ENCODE data around the gene GATA6. TPM values are rescaled to one million over a fixed set of nuclear protein-coding genes. Genes with fewer than 3 reads are reported as not detected.

The GATA6 gene
- total RNA-seq, 8 experiments from 2014 or later, result 0.05 to 2.1 (median 0.24) TPM; not detected in 1

GRCh38 chr18:22153428-22153827, 16.0 kb upstream of the GATA6 start:
- Histone ChIP-seq H3K4me1 (replicated peaks in 1 of 2) (no peaks in the 10 kb centered on the region), H3K27ac (no peak overlapping the region), H3K4me3 (no peak overlapping the region)
- ATAC-seq (replicated peaks in 6 of 8), result peak in 1 of 8 experiments; percentile 22
- in situ Hi-C loops (cut with MboI; ENCODE audit: low pct_unique_long_range_greater_than_20kb in 2 of 9, low sequenced_read_pairs in 9 of 9, unreplicated experiment in 9 of 9), result loop anchor here in 2 of 9 experiments (25.0 kb wide), 1 partner anchor 409 kb away; no protein-coding TSS in a partner anchor
- 21 to 100% (median 80%) methylated on average over 1 to 3 of the region's 3 CpGs; no CpG with 5 or more reads in 2 of the 10 experiments for WGBS, 10 experiments

- no peaks in the 10 kb centered on the region for H3K4me1 ChIP-seq (replicated peaks in 1 of 2)
- no peak overlapping the region for H3K27ac ChIP-seq
- ATAC-seq (replicated peaks in 6 of 8), result no peak
- no peak overlapping the region for H3K4me3 ChIP-seq
- WGBS, 10 experiments, result 20 to 100% (median 78%) methylated on average over 1 to 2 of the region's 2 CpGs; no CpG with 5 or more reads in 4 of the 10 experiments
- in situ Hi-C loops (cut with MboI; ENCODE audit: low pct_unique_long_range_greater_than_20kb in 2 of 9, low sequenced_read_pairs in 9 of 9, unreplicated experiment in 9 of 9), result loop anchor here in 2 of 9 experiments (25.0 kb wide), 1 partner anchor 407 kb away; no protein-coding TSS in a partner anchor
These were observed 13.8 kb upstream of the GATA6 start for GRCh38 chr18:22155584-22155983.

- WGBS, 10 experiments, result 14 to 94% (median 63%) methylated on average over 1 to 2 of the region's 2 CpGs; no CpG with 5 or more reads in 2 of the 10 experiments
- Histone ChIP-seq H3K4me1 (replicated peaks in 1 of 2) (no peaks in the 10 kb centered on the region), H3K27ac (no peak overlapping the region), H3K4me3 (no peak overlapping the region)
- in situ Hi-C loops (cut with MboI; ENCODE audit: low pct_unique_long_range_greater_than_20kb in 2 of 9, low sequenced_read_pairs in 9 of 9, unreplicated experiment in 9 of 9), result loop anchor here in 2 of 9 experiments (25.0 kb wide), 1 partner anchor 403 kb away; no protein-coding TSS in a partner anchor
- ATAC-seq (replicated peaks in 6 of 8), result no peak
These were observed 10.4 kb upstream of the GATA6 start for GRCh38 chr18:22159014-22159413.

GRCh38 chr18:22161090-22161489, 8.3 kb upstream of the GATA6 start:
- Histone ChIP-seq H3K27ac (no peak overlapping the region), H3K4me1 (replicated peaks in 1 of 2) (peaks cover 0 to 7% of the 10 kb centered on the region in 2 donors), H3K4me3 (no peak overlapping the region)
- in situ Hi-C loops (cut with MboI; ENCODE audit: low pct_unique_long_range_greater_than_20kb in 2 of 9, low sequenced_read_pairs in 9 of 9, unreplicated experiment in 9 of 9), result loop anchor here in 3 of 9 experiments (10.0 to 25.0 kb wide), 2 partner anchors 401 to 404 kb away; no protein-coding TSS in a partner anchor
- peak in 1 of 8 experiments; percentile 60 for ATAC-seq (replicated peaks in 6 of 8)
- 0 to 83% (median 53%) methylated on average over 1 to 5 of the region's 5 CpGs; no CpG with 5 or more reads in 1 of the 10 experiments for WGBS, 10 experiments

GRCh38 chr18:22163416-22164161, 5.8 kb upstream of the GATA6 start:
- Histone ChIP-seq H3K4me3 (no peak overlapping the region), H3K27ac (no peak overlapping the region), H3K4me1 (replicated peaks in 1 of 2) (peaks cover 3 to 7% of the 10 kb centered on the region in 2 donors)
- ATAC-seq (replicated peaks in 6 of 8), result no peak
- in situ Hi-C loops (cut with MboI; ENCODE audit: low pct_unique_long_range_greater_than_20kb in 2 of 9, low sequenced_read_pairs in 9 of 9, unreplicated experiment in 9 of 9), result loop anchor here in 3 of 9 experiments (10.0 to 25.0 kb wide), 2 partner anchors 399 to 401 kb away; no protein-coding TSS in a partner anchor
- WGBS, 10 experiments, result 36 to 90% (median 66%) methylated on average over 1 to 6 of the region's 8 CpGs; no CpG with 5 or more reads in 1 of the 10 experiments

GRCh38 chr18:22164337-22165048, 4.9 kb upstream of the GATA6 start:
- Histone ChIP-seq H3K4me3 (no peak overlapping the region), H3K27ac (no peak overlapping the region), H3K4me1 (replicated peaks in 1 of 2) (peaks cover 3 to 7% of the 10 kb centered on the region in 2 donors)
- in situ Hi-C loops (cut with MboI; ENCODE audit: low pct_unique_long_range_greater_than_20kb in 2 of 9, low sequenced_read_pairs in 9 of 9, unreplicated experiment in 9 of 9), result loop anchor here in 3 of 9 experiments (10.0 to 25.0 kb wide), 2 partner anchors 398 to 400 kb away; no protein-coding TSS in a partner anchor
- 0 to 48% (median 2%) methylated on average over 1 to 7 of the region's 16 CpGs; no CpG with 5 or more reads in 5 of the 10 experiments for WGBS, 10 experiments
- ATAC-seq (replicated peaks in 6 of 8), result no peak

- in situ Hi-C loops (cut with MboI; ENCODE audit: low pct_unique_long_range_greater_than_20kb in 2 of 9, low sequenced_read_pairs in 9 of 9, unreplicated experiment in 9 of 9), result loop anchor here in 3 of 9 experiments (10.0 to 25.0 kb wide), 2 partner anchors 397 to 400 kb away; no protein-coding TSS in a partner anchor
- Histone ChIP-seq H3K4me3 (peak overlapping the region in 1 of 5 donors; percentile 7), H3K27ac (no peak overlapping the region), H3K4me1 (replicated peaks in 1 of 2) (peaks cover 3 to 9% of the 10 kb centered on the region in 2 donors)
- WGBS, 10 experiments, result 1 to 23% (median 6%) methylated on average over 4 to 16 of the region's 50 CpGs; no CpG with 5 or more reads in 3 of the 10 experiments
- no peak for ATAC-seq (replicated peaks in 6 of 8)
These were observed 4.3 kb upstream of the GATA6 start for GRCh38 chr18:22165049-22165602.

GRCh38 chr18:22165603-22166068, 3.8 kb upstream of the GATA6 start:
- Histone ChIP-seq H3K4me3 (peak overlapping the region in 1 of 5 donors; percentile 7), H3K4me1 (replicated peaks in 1 of 2) (peaks cover 3 to 9% of the 10 kb centered on the region in 2 donors), H3K27ac (no peak overlapping the region)
- in situ Hi-C loops (cut with MboI; ENCODE audit: low pct_unique_long_range_greater_than_20kb in 2 of 9, low sequenced_read_pairs in 9 of 9, unreplicated experiment in 9 of 9), result loop anchor here in 3 of 9 experiments (10.0 to 25.0 kb wide), 2 partner anchors 397 to 399 kb away; no protein-coding TSS in a partner anchor
- WGBS, 10 experiments, result 0 to 40% (median 13%) methylated on average over 1 to 13 of the region's 57 CpGs; no CpG with 5 or more reads in 6 of the 10 experiments
- no peak for ATAC-seq (replicated peaks in 6 of 8)

- ATAC-seq (replicated peaks in 6 of 8), result no peak
These were observed 3.1 kb upstream of the GATA6 start for GRCh38 chr18:22166069-22166950.

GRCh38 chr18:22167091-22167470, 2.3 kb upstream of the GATA6 start:
- no peak overlapping the region for H3K4me3 ChIP-seq

More at GRCh38 chr18:22166069-22166950, 3.1 kb upstream of the GATA6 start:
- Histone ChIP-seq H3K27ac (no peak overlapping the region), H3K4me1 (replicated peaks in 1 of 2) (peaks cover 3 to 9% of the 10 kb centered on the region in 2 donors), H3K4me3 (no peak overlapping the region)
- WGBS, 10 experiments, result 0 to 25% (median 8%) methylated on average over 4 to 16 of the region's 46 CpGs
- in situ Hi-C loops (cut with MboI; ENCODE audit: low pct_unique_long_range_greater_than_20kb in 2 of 9, low sequenced_read_pairs in 9 of 9, unreplicated experiment in 9 of 9), result loop anchor here in 3 of 9 experiments (10.0 to 25.0 kb wide), 2 partner anchors 396 to 398 kb away; no protein-coding TSS in a partner anchor

GRCh38 chr18:22167471-22168241, 1.7 kb upstream of the GATA6 start:
- H3K27ac ChIP-seq, result no peak overlapping the region
- ATAC-seq (replicated peaks in 6 of 8), result no peak
- H3K4me3 ChIP-seq, result no peak overlapping the region
- in situ Hi-C loops (cut with MboI; ENCODE audit: low pct_unique_long_range_greater_than_20kb in 2 of 9, low sequenced_read_pairs in 9 of 9, unreplicated experiment in 9 of 9), result loop anchor here in 3 of 9 experiments (10.0 to 25.0 kb wide), 2 partner anchors 395 to 397 kb away; no protein-coding TSS in a partner anchor
- 0 to 30% (median 2%) methylated on average over 2 to 21 of the region's 34 CpGs for WGBS, 10 experiments
- H3K4me1 ChIP-seq (replicated peaks in 1 of 2), result peaks cover 3 to 9% of the 10 kb centered on the region in 2 donors

More at GRCh38 chr18:22167091-22167470, 2.3 kb upstream of the GATA6 start:
- no peak overlapping the region for H3K27ac ChIP-seq
- peaks cover 3 to 9% of the 10 kb centered on the region in 2 donors for H3K4me1 ChIP-seq (replicated peaks in 1 of 2)
- WGBS, 10 experiments, result 0 to 31% (median 4%) methylated on average over 1 to 20 of the region's 25 CpGs; no CpG with 5 or more reads in 2 of the 10 experiments
- ATAC-seq (replicated peaks in 6 of 8), result no peak
- in situ Hi-C loops (cut with MboI; ENCODE audit: low pct_unique_long_range_greater_than_20kb in 2 of 9, low sequenced_read_pairs in 9 of 9, unreplicated experiment in 9 of 9), result loop anchor here in 3 of 9 experiments (10.0 to 25.0 kb wide), 2 partner anchors 395 to 398 kb away; no protein-coding TSS in a partner anchor

All from motor neuron (in vitro differentiated cells).